ENCODE measurements around the gene ZBTB24.
A peak's percentile ranks its signal among the peaks of the same experiment; 100 is the strongest.
"Not testable (repeated sequence)": the region's sequence is repeated elsewhere in the genome, so short reads cannot be mapped to it uniquely, and the experiment has no call there.

Gene ZBTB24

GRCh38 chr6:109471105-109471810 is 11.8 kb downstream of the ZBTB24 start:
- WGBS, 2 experiments, result 93 to 94% methylated on average over 5 of the region's 5 CpGs
- Histone ChIP-seq H3K4me1 (ENCODE audit: control insufficient read depth, insufficient read depth, low read length) (no peaks in the 10 kb centered on the region), H3K9me3 (ENCODE audit: control insufficient read depth, low read length) (no peaks in the 10 kb centered on the region), H3K36me3 (ENCODE audit: control insufficient read depth, insufficient read depth, low read length) (peaks cover 52% of the 10 kb centered on the region), H3K4me3 (ENCODE audit: insufficient read depth, low read depth, low read length) (no peak overlapping the region), H3K27me3 (ENCODE audit: control insufficient read depth, insufficient read depth, low read length, poor library complexity, severe bottlenecking) (no peaks in the 10 kb centered on the region), H3K27ac (ENCODE audit: insufficient read depth, low read depth, low read length, poor library complexity, severe bottlenecking) (no peak overlapping the region)

DNA sequence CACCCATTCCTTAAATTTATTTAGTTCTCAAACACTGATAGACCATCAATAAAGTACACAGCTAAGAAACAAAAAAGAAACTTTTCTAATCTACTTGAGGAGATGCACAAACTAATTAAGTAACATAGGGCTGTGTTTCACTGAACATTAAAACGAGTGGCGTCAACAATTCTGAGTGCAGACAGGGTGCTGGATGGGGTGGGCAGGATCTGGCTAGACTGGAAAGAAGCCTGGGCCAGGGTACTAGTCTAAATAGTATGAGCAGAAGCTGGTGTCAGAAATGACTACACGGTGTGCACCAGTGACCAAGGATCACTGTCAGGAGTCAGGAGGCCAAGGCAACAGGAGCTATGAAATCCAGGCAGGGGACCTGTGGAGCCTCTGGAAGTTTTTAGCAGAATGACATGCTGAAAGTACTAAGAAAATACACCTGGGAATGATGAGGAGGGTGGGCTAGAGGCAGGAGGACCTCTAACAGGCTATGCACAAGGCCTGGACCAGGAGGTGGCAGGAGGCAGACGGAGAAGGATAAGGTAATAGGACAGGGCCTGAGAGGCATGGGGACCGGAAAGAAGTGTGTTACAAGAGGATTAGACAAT is 13.3 kb downstream of the ZBTB24 start:
- H3K27ac ChIP-seq (ENCODE audit: insufficient read depth, low read depth, low read length, poor library complexity, severe bottlenecking), result no peak overlapping the region
- no peak overlapping the region for H3K4me3 ChIP-seq (ENCODE audit: insufficient read depth, low read depth, low read length)
- no peaks in the 10 kb centered on the region for H3K4me1 ChIP-seq (ENCODE audit: control insufficient read depth, insufficient read depth, low read length)
- WGBS, 2 experiments, result 95 to 96% methylated on average over 5 of the region's 5 CpGs
- H3K27me3 ChIP-seq (ENCODE audit: control insufficient read depth, insufficient read depth, low read length, poor library complexity, severe bottlenecking), result no peaks in the 10 kb centered on the region
- H3K9me3 ChIP-seq (ENCODE audit: control insufficient read depth, low read length), result no peaks in the 10 kb centered on the region
- peaks cover 56% of the 10 kb centered on the region for H3K36me3 ChIP-seq (ENCODE audit: control insufficient read depth, insufficient read depth, low read length)

DNA sequence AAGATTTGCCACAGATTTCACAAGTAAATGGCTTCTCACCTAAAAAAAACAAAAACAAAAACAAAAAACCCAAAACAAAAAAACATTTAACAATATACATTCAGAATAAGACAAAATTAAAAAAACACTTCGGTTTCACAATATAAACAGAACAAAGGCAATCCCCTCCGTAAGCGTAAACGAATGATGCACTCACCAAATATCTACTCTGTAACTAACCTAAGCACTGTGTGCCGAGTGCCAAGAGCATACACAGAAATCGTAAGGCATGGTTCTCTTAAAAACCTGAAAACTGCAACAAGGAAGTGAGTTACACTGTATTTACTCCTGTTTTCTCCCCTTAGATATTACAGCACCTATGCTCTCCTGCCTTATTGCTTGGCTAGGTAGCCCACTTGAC is 15.3 kb downstream of the ZBTB24 start:
- Histone ChIP-seq H3K9me3 (ENCODE audit: control insufficient read depth, low read length) (no peaks in the 10 kb centered on the region), H3K27ac (ENCODE audit: insufficient read depth, low read depth, low read length, poor library complexity, severe bottlenecking) (no peak overlapping the region), H3K4me1 (ENCODE audit: control insufficient read depth, insufficient read depth, low read length) (no peaks in the 10 kb centered on the region)

GRCh38 chr6:109466212-109466923 is 16.7 kb downstream of the ZBTB24 start:
- no peak overlapping the region for H3K27ac ChIP-seq (ENCODE audit: insufficient read depth, low read depth, low read length, poor library complexity, severe bottlenecking)
- H3K9me3 ChIP-seq (ENCODE audit: control insufficient read depth, low read length), result no peaks in the 10 kb centered on the region
- 92 to 98% methylated on average over 6 of the region's 7 CpGs for WGBS, 2 experiments

More for the DNA sequence above, 15.3 kb downstream of the ZBTB24 start:
- Histone ChIP-seq H3K36me3 (ENCODE audit: control insufficient read depth, insufficient read depth, low read length) (peaks cover 48% of the 10 kb centered on the region), H3K4me3 (ENCODE audit: insufficient read depth, low read depth, low read length) (no peak overlapping the region), H3K27me3 (ENCODE audit: control insufficient read depth, insufficient read depth, low read length, poor library complexity, severe bottlenecking) (no peaks in the 10 kb centered on the region)
- WGBS, 2 experiments, result 96% methylated on average over 6 of the region's 6 CpGs

GRCh38 chr6:109465772-109466171 is 17.2 kb downstream of the ZBTB24 start:
- Histone ChIP-seq H3K4me1 (ENCODE audit: control insufficient read depth, insufficient read depth, low read length) (no peaks in the 10 kb centered on the region), H3K27ac (ENCODE audit: insufficient read depth, low read depth, low read length, poor library complexity, severe bottlenecking) (no peak overlapping the region), H3K4me3 (ENCODE audit: insufficient read depth, low read depth, low read length) (no peak overlapping the region), H3K27me3 (ENCODE audit: control insufficient read depth, insufficient read depth, low read length, poor library complexity, severe bottlenecking) (no peaks in the 10 kb centered on the region), H3K9me3 (ENCODE audit: control insufficient read depth, low read length) (no peaks in the 10 kb centered on the region), H3K36me3 (ENCODE audit: control insufficient read depth, insufficient read depth, low read length) (peaks cover 30% of the 10 kb centered on the region)
- 94 to 97% methylated on average over 7 of the region's 7 CpGs for WGBS, 2 experiments

More at GRCh38 chr6:109466212-109466923, 16.7 kb downstream of the ZBTB24 start:
- no peak overlapping the region for H3K4me3 ChIP-seq (ENCODE audit: insufficient read depth, low read depth, low read length)
- H3K4me1 ChIP-seq (ENCODE audit: control insufficient read depth, insufficient read depth, low read length), result no peaks in the 10 kb centered on the region
- no peaks in the 10 kb centered on the region for H3K27me3 ChIP-seq (ENCODE audit: control insufficient read depth, insufficient read depth, low read length, poor library complexity, severe bottlenecking)
- H3K36me3 ChIP-seq (ENCODE audit: control insufficient read depth, insufficient read depth, low read length), result peaks cover 35% of the 10 kb centered on the region

DNA sequence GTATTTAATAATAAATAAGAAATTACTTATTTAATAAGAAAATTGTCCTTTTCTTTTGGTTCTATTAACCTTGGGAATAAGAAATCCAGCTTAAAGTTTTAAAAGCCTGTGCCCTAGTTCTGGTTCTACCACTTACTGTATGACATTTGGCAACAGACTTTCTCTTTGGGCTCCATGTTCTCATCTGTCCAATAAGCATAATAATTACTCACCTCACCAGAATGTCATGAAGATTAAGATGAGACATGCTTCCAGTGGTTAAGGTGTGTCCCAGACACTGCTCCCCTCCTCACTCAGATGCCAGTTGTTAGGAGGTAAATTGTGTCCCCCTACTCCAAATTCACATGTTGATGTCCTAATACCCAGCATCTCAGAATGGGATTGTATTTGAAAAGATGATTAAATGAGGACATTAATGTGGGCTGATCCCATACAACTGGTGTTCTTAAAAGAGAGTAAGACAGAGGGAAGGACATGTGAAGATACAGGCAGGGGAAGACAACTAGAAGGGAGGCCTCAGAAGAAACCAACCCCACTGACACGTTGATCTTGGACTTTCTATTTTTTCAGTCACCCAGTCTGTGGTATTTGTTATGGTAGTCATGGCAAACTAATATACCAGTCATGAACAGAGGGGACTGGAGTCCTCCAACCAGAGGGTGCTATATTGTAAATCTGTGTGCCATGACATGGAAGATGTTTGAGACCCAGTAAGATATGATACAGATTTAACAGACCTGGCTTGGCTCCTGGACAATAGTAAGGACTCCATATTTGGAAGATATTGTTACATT is 21.1 kb downstream of the ZBTB24 start:
- Histone ChIP-seq H3K4me1 (ENCODE audit: control insufficient read depth, insufficient read depth, low read length) (peaks cover 28% of the 10 kb centered on the region), H3K27ac (ENCODE audit: insufficient read depth, low read depth, low read length, poor library complexity, severe bottlenecking) (no peak overlapping the region), H3K27me3 (ENCODE audit: control insufficient read depth, insufficient read depth, low read length, poor library complexity, severe bottlenecking) (no peaks in the 10 kb centered on the region), H3K4me3 (ENCODE audit: insufficient read depth, low read depth, low read length) (no peak overlapping the region), H3K9me3 (ENCODE audit: control insufficient read depth, low read length) (no peaks in the 10 kb centered on the region), H3K36me3 (ENCODE audit: control insufficient read depth, insufficient read depth, low read length) (peaks cover 23% of the 10 kb centered on the region)
- WGBS, 2 experiments, result 96 to 100% methylated on average over 1 of the region's 1 CpG

DNA sequence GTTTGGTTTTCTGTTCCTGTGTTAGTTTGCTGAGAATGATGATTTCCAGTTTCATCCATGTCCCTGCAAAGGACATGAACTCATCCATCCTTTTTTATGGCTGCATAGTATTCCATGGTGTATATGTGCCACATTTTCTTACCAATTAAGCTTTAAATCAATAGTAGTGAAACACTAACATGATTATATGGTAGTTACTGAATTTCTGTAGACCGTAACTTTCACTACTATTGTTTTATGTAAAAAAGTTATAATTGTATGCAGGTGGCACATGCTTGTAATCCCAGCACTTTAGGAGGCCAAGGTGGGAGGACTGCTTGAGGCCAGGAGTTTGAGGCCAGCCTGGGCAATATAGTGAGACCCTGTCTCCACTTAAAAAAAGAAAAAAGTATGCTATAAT is 21.8 kb downstream of the ZBTB24 start:
- H3K27me3 ChIP-seq (ENCODE audit: control insufficient read depth, insufficient read depth, low read length, poor library complexity, severe bottlenecking), result not testable (repeated sequence)

DNA sequence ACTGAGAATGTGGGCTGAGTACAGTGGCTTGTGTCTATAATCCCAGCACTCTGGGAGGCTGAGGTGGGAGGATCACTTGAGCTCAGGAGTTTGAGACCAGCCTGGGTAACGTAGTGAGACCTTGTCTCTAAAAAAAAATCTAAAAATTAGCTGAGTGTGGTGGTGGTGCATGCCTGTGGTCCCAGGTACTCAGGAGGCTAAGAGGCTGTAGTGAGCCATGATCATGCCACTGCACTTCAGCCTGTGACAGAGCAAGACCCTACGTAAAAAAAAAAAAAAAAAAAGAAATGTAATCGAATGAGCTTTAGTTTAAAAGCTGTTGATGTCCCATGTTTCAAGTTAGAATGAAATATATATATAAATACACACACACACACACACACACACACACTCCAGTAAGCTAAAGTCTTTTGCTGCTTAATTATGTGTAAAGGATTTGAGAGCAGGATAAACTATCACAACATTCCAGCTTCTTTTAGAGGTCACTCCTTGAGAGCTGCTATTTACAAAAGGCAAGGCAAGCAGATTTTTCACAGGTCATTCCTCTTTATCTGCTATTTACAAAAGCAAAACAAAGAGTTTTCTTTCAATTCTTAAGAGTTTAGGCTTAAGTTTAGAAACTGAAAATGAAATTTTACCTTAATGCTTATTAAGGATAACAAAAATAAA is 22.7 kb downstream of the ZBTB24 start:
- H3K27ac ChIP-seq (ENCODE audit: insufficient read depth, low read depth, low read length, poor library complexity, severe bottlenecking), result peak overlapping the region; percentile 40
- no peaks in the 10 kb centered on the region for H3K27me3 ChIP-seq (ENCODE audit: control insufficient read depth, insufficient read depth, low read length, poor library complexity, severe bottlenecking)
- H3K36me3 ChIP-seq (ENCODE audit: control insufficient read depth, insufficient read depth, low read length), result peaks cover 10% of the 10 kb centered on the region
- H3K9me3 ChIP-seq (ENCODE audit: control insufficient read depth, low read length), result no peaks in the 10 kb centered on the region
- no peak overlapping the region for H3K4me3 ChIP-seq (ENCODE audit: insufficient read depth, low read depth, low read length)
- 64 to 81% methylated on average over 2 of the region's 3 CpGs for WGBS, 2 experiments
- peaks cover 34% of the 10 kb centered on the region for H3K4me1 ChIP-seq (ENCODE audit: control insufficient read depth, insufficient read depth, low read length)

More for the DNA sequence above, 21.8 kb downstream of the ZBTB24 start:
- not testable (repeated sequence) for H3K9me3 ChIP-seq (ENCODE audit: control insufficient read depth, low read length); H3K27ac ChIP-seq (ENCODE audit: insufficient read depth, low read depth, low read length, poor library complexity, severe bottlenecking); H3K4me3 ChIP-seq (ENCODE audit: insufficient read depth, low read depth, low read length)
- peaks cover 19% of the 10 kb centered on the region for H3K36me3 ChIP-seq (ENCODE audit: control insufficient read depth, insufficient read depth, low read length)
- H3K4me1 ChIP-seq (ENCODE audit: control insufficient read depth, insufficient read depth, low read length), result peaks cover 34% of the 10 kb centered on the region
- 100% methylated on average over 1 of the region's 1 CpG; no CpG with 5 or more reads in 1 of the 2 experiments for WGBS, 2 experiments

- H3K27ac ChIP-seq (ENCODE audit: insufficient read depth, low read depth, low read length, poor library complexity, severe bottlenecking), result no peak overlapping the region
- H3K9me3 ChIP-seq (ENCODE audit: control insufficient read depth, low read length), result no peaks in the 10 kb centered on the region
- 70 to 77% methylated on average over 5 of the region's 5 CpGs for WGBS, 2 experiments
- no peaks in the 10 kb centered on the region for H3K27me3 ChIP-seq (ENCODE audit: control insufficient read depth, insufficient read depth, low read length, poor library complexity, severe bottlenecking)
- no peaks in the 10 kb centered on the region for H3K36me3 ChIP-seq (ENCODE audit: control insufficient read depth, insufficient read depth, low read length)
- peaks cover 40% of the 10 kb centered on the region for H3K4me1 ChIP-seq (ENCODE audit: control insufficient read depth, insufficient read depth, low read length)
- no peak overlapping the region for H3K4me3 ChIP-seq (ENCODE audit: insufficient read depth, low read depth, low read length)
Measured at GRCh38 chr6:109458774-109459531, 24.1 kb downstream of the ZBTB24 start.

All from ectodermal cell (in vitro differentiated cells).